Smooth muscle cell (in vitro differentiated cells): Measurements from ENCODE around the gene CBX2. TPM values are rescaled to one million over a fixed set of nuclear protein-coding genes. Genes with fewer than 3 reads are reported as not detected.

ENCODE experiments used
- DNase-seq: peaks from one replicate; lab custom pipeline; 2025; ENCODE audit not compliant: unreplicated experiment; lab: John Stamatoyannopoulos, UW
- H2AFZ ChIP-seq: fragments of 200-600 bp; sonication (generic); 2 replicates; pipeline ENCODE4 v1.6.0; 2016; ENCODE audit warnings: antibody characterized with exemption, low read depth, mild to moderate bottlenecking
- H3F3A ChIP-seq: fragments of 200-600 bp; sonication (generic); 2 replicates; pipeline ENCODE4 v1.6.0; 2017; ENCODE audit warnings: antibody characterized with exemption, low read depth
- H3K27ac ChIP-seq: fragments of 200-600 bp; sonication (generic); 2 replicates; pipeline ENCODE4 v1.5.1; 2016; ENCODE audit warnings: low read depth, mild to moderate bottlenecking
- H3K27me3 ChIP-seq: fragments of 200-600 bp; sonication (generic); 2 replicates; pipeline ENCODE4 v1.6.1; 2016; ENCODE audit warnings: low read depth, mild to moderate bottlenecking
- H3K36me3 ChIP-seq: fragments of 200-600 bp; sonication (generic); 2 replicates; pipeline ENCODE4 v1.5.1; 2016; ENCODE audit warnings: low read depth
- H3K4me1 ChIP-seq: fragments of 200-600 bp; sonication (generic); 2 replicates; pipeline ENCODE4 v1.5.1; 2016; ENCODE audit warnings: low read depth
- H3K4me2 ChIP-seq: fragments of 200-600 bp; sonication (generic); 2 replicates; pipeline ENCODE4 v1.6.0; 2016; ENCODE audit warnings: mild to moderate bottlenecking
- H3K4me3 ChIP-seq: fragments of 200-600 bp; sonication (generic); 2 replicates; pipeline ENCODE4 v1.5.1; 2016; ENCODE audit warnings: mild to moderate bottlenecking
- H3K79me2 ChIP-seq: fragments of 200-600 bp; sonication (generic); 2 replicates; pipeline ENCODE4 v1.6.0; 2016; ENCODE audit warnings: low read depth, mild to moderate bottlenecking
- H3K9ac ChIP-seq: fragments of 200-600 bp; sonication (generic); 2 replicates; pipeline ENCODE4 v1.6.0; 2016; ENCODE audit warnings: low read depth
- H3K9me3 ChIP-seq: fragments of 200-600 bp; sonication (generic); replicated peaks from 2 replicates; pipeline ENCODE4 v1.5.1; 2016; ENCODE audit warnings: low read depth
- H4K20me1 ChIP-seq: fragments of 200-600 bp; sonication (generic); 2 replicates; pipeline ENCODE4 v1.6.0; 2016; ENCODE audit warnings: low read depth
- CTCF ChIP-seq: fragments of 200-600 bp; sonication (generic); IDR thresholded peaks from 2 replicates; pipeline ENCODE4 v1.5.1; 2017; ENCODE audit warnings: borderline replicate concordance, mild to moderate bottlenecking, antibody characterized with exemption; ENCODE audit not compliant: insufficient read depth, poor library complexity, severe bottlenecking
- WGBS: methylation state at CpG from one replicate; pipeline ENCODE4 v1.1.7; 2016; ENCODE audit warnings: low lambda C conversion rate; 5-methylcytosine and 5-hydroxymethylcytosine counted together
- polyA plus RNA-seq: library from polyadenylated mRNA; unstranded; fragments of >200 nt; fragmentation: Nextera tagmentation; extraction: Ambion mirVana; gene quantifications from 2 replicates; pipeline ENCODE4 v1.2.1, GENCODE V29; 2016
- total RNA-seq: library from RNA; depleted of rRNA; stranded (reverse); fragments of >200 nt; gene quantifications from 2 replicates; pipeline ENCODE4 v1.2.3, GENCODE V29; 2014

CBX2 gene
- total and polyA plus RNA-seq, 2 experiments from 2014 or later, result 4.0 to 10.1 TPM

- Histone ChIP-seq H3K27ac (peak overlapping the region; percentile 79), H2AFZ (no peak overlapping the region), H3K4me3 (peak overlapping the region; percentile 55), H3K36me3 (no peaks in the 10 kb centered on the region), H4K20me1 (peaks cover 11% of the 10 kb centered on the region), H3K4me1 (peaks cover 59% of the 10 kb centered on the region), H3F3A (peaks cover 12% of the 10 kb centered on the region), H3K9me3 (no peaks in the 10 kb centered on the region), H3K4me2 (peak overlapping the region; percentile 91), H3K9ac (peak overlapping the region; percentile 65), H3K27me3 (peaks cover 55% of the 10 kb centered on the region), H3K79me2 (no peaks in the 10 kb centered on the region)
- 6% methylated on average over 3 of the region's 3 CpGs for WGBS
- TF ChIP-seq CTCF, result no peak
- DNase-seq, result no peak
These were observed 16.0 kb downstream of the CBX2 start for GRCh38 chr17:79793924-79794304.

GRCh38 chr17:79794659-79795511 lies 16.9 kb downstream of the CBX2 start:
- Histone ChIP-seq H3K36me3 (no peaks in the 10 kb centered on the region), H3K9ac (no peak overlapping the region), H3F3A (peaks cover 12% of the 10 kb centered on the region), H3K27me3 (peaks cover 55% of the 10 kb centered on the region), H3K79me2 (no peaks in the 10 kb centered on the region), H2AFZ (no peak overlapping the region), H3K27ac (no peak overlapping the region), H3K4me1 (peaks cover 54% of the 10 kb centered on the region), H3K4me2 (no peak overlapping the region), H3K9me3 (no peaks in the 10 kb centered on the region), H4K20me1 (peaks cover 11% of the 10 kb centered on the region), H3K4me3 (no peak overlapping the region)
- no peak for DNase-seq
- no peak for TF ChIP-seq CTCF
- 52% methylated on average over 45 of the region's 47 CpGs for WGBS

- Histone ChIP-seq H2AFZ (no peak overlapping the region), H3K27me3 (peaks cover 55% of the 10 kb centered on the region)
- 61% methylated on average over 8 of the region's 8 CpGs for whole genome bisulfite sequencing
These were observed 18.0 kb downstream of the CBX2 start for GRCh38 chr17:79795795-79796443.

More at GRCh38 chr17:79795795-79796443, 18.0 kb downstream of the CBX2 start:
- peaks cover 12% of the 10 kb centered on the region for H3F3A ChIP-seq
- H3K79me2 ChIP-seq, result no peaks in the 10 kb centered on the region
- no peaks in the 10 kb centered on the region for H3K9me3 ChIP-seq
- TF ChIP-seq CTCF, result no peak
- H3K4me1 ChIP-seq, result peaks cover 65% of the 10 kb centered on the region
- H4K20me1 ChIP-seq, result peaks cover 11% of the 10 kb centered on the region
- no peaks in the 10 kb centered on the region for H3K36me3 ChIP-seq
- H3K9ac ChIP-seq, result no peak overlapping the region
- H3K27ac ChIP-seq, result no peak overlapping the region
- peak overlapping the region; percentile 93 for H3K4me2 ChIP-seq
- DNase-seq, result no peak
- H3K4me3 ChIP-seq, result peak overlapping the region; percentile 76
